Lung (tissue), 12 donors: ENCODE measurements around the gene TMEM254. TPM values are rescaled to one million over a fixed set of nuclear protein-coding genes. Genes with fewer than 3 reads are reported as not detected.
"Not testable (repeated sequence)": the region's sequence is repeated elsewhere in the genome, so short reads cannot be mapped to it uniquely, and the experiment has no call there.

Experiments
- ATAC-seq: fragments of 200-7000 bp; cut with Tn5 transposase; one replicate; pipeline ENCODE4 v1.9.1; 2020; ENCODE audit warnings: moderate number of reproducible peaks; ENCODE audit not compliant: insufficient read depth, low FRiP score
- DNase-seq, 3 donors: peaks; one replicate each; pipeline ENCODE4 v3.0.0-alpha.2; 2013 to 2017
- H3K27ac ChIP-seq, 2 donors: one replicate each; pipeline ENCODE4 v1.5.1; 2013; ENCODE audit warnings: mild to moderate bottlenecking in 2 of 2, moderate library complexity in 2 of 2, control low read depth in 1 of 2, inconsistent platforms in 1 of 2, low read depth in 1 of 2, low read length in 1 of 2
- H3K27me3 ChIP-seq, 3 donors: one replicate each; pipeline ENCODE4 v1.5.1; 2013; ENCODE audit warnings: low read length in 2 of 3; ENCODE audit not compliant: control insufficient read depth in 3 of 3, insufficient read depth in 3 of 3
- H3K36me3 ChIP-seq, 4 donors: one replicate each; pipeline ENCODE4 v1.5.1; 2013; ENCODE audit warnings: low read length in 4 of 4, mild to moderate bottlenecking in 1 of 4, moderate library complexity in 1 of 4; ENCODE audit not compliant: control insufficient read depth in 4 of 4, insufficient read depth in 4 of 4
- H3K4me1 ChIP-seq, 5 donors: one replicate each; pipeline ENCODE4 v1.5.1; 2013; ENCODE audit warnings: low read length in 5 of 5, mild to moderate bottlenecking in 2 of 5, moderate library complexity in 1 of 5; ENCODE audit not compliant: control insufficient read depth in 5 of 5, insufficient read depth in 5 of 5
- H3K4me3 ChIP-seq: one replicate; pipeline ENCODE4 v1.5.1; 2013; ENCODE audit warnings: mild to moderate bottlenecking, control low read depth, moderate library complexity
- H3K9ac ChIP-seq, 2 donors: one replicate each; pipeline ENCODE4 v1.5.1; 2013; ENCODE audit warnings: low read length in 2 of 2, control low read depth in 1 of 2; ENCODE audit not compliant: insufficient read depth in 1 of 2
- H3K9me3 ChIP-seq, 4 donors: one replicate each; pipeline ENCODE4 v1.5.1; 2013; ENCODE audit warnings: low read length in 3 of 4, mild to moderate bottlenecking in 1 of 4, moderate library complexity in 1 of 4; ENCODE audit not compliant: control insufficient read depth in 4 of 4, insufficient read depth in 3 of 4
- CTCF ChIP-seq: IDR thresholded peaks from 2 replicates; pipeline ENCODE4 v1.5.1; 2012; ENCODE audit warnings: mild to moderate bottlenecking; ENCODE audit errors: control extremely low read depth, extremely low read depth
- WGBS, 2 donors: extraction: QIAGEN DNeasy Blood & Tissue Kit; methylation state at CpG; one replicate each; pipeline ENCODE4 v1.1.7; 2013; 5-methylcytosine and 5-hydroxymethylcytosine counted together
- polyA plus RNA-seq, 2 donors: library from polyadenylated mRNA; stranded (reverse); fragments of 200-250 nt; gene quantifications; one replicate each; pipeline ENCODE4 v1.2.1, GENCODE V29; 2013
- total RNA-seq, 2 donors: library from RNA; depleted of rRNA in 1 of 2; stranded (reverse); fragments of >200 nt in 1 of 2; gene quantifications; one replicate each; pipeline ENCODE4 v1.2.1, GENCODE V29; 2014 to 2021
- donor health status: control.
- donor health status: control.
- donor health status: Bipolar disorder and iron deficiency.
- donor health status: healthy.
- donor health status: DM: yes; HTN: yes; CAD: no.

Gene TMEM254
- total and polyA plus RNA-seq, 4 donors, result 14.0 to 25.8 (median 18.6) TPM

- no peak for TF ChIP-seq CTCF
- peak overlapping the region; percentile 63 to 91 for H3K9ac ChIP-seq
Observed at GRCh38 chr10:80133206-80133605, 54.7 kb downstream of the TMEM254 start.

GRCh38 chr10:80133687-80134086, 55.2 kb downstream of the TMEM254 start:
- WGBS, 2 donors, result 76 to 88% methylated on average over 9 of the region's 9 CpGs

More at GRCh38 chr10:80133206-80133605, 54.7 kb downstream of the TMEM254 start:
- Histone ChIP-seq H3K4me3 (no peak overlapping the region), H3K9me3 (no peaks in the 10 kb centered on the region), H3K27me3 (no peaks in the 10 kb centered on the region), H3K4me1 (peaks cover 0 to 43% (median 7%) of the 10 kb centered on the region in 5 donors), H3K27ac (peak overlapping the region; percentile 60 to 67), H3K36me3 (no peaks in the 10 kb centered on the region)
- 38 to 57% methylated on average over 6 of the region's 6 CpGs for WGBS, 2 donors
- no peak for ATAC-seq
- peak in 2 of 3 donors; percentile 46 to 56 for DNase-seq

GRCh38 chr10:80136134-80136571, 57.7 kb downstream of the TMEM254 start:
- peak; percentile 77 to 93 (median 84) for DNase-seq
- Histone ChIP-seq H3K9me3 (no peaks in the 10 kb centered on the region), H3K9ac (no peak overlapping the region), H3K36me3 (no peaks in the 10 kb centered on the region), H3K4me3 (no peak overlapping the region), H3K27ac (peak overlapping the region; percentile 45 to 64), H3K27me3 (no peaks in the 10 kb centered on the region), H3K4me1 (peaks cover 0 to 46% (median 7%) of the 10 kb centered on the region in 5 donors)
- no peak for TF ChIP-seq CTCF
- peak; percentile 32 for ATAC-seq
- 40 to 74% methylated on average over 8 of the region's 8 CpGs for WGBS, 2 donors

More at GRCh38 chr10:80133687-80134086, 55.2 kb downstream of the TMEM254 start:
- not testable (repeated sequence) for H3K4me3 ChIP-seq, H3K9me3 ChIP-seq, H3K27me3 ChIP-seq, H3K36me3 ChIP-seq, DNase-seq, ATAC-seq, H3K9ac ChIP-seq
- peak overlapping the region; percentile 60 to 67 for H3K27ac ChIP-seq
- H3K4me1 ChIP-seq, result peaks cover 0 to 46% (median 7%) of the 10 kb centered on the region in 5 donors

- peaks cover 0 to 4% (median 0%) of the 10 kb centered on the region in 4 donors for H3K36me3 ChIP-seq
- H3K27ac ChIP-seq, result peak overlapping the region; percentile 34 to 79
- WGBS, 2 donors, result 79 to 94% methylated on average over 14 of the region's 14 CpGs
- ATAC-seq (no peak), DNase-seq (peak in 1 of 3 donors; percentile 48)
- H3K9ac ChIP-seq, result peak overlapping the region in 1 of 2 donors; percentile 4
- no peak for TF ChIP-seq CTCF
- no peak overlapping the region for H3K4me3 ChIP-seq
- peaks cover 0 to 43% (median 4%) of the 10 kb centered on the region in 5 donors for H3K4me1 ChIP-seq
- no peaks in the 10 kb centered on the region for H3K27me3 ChIP-seq
- peaks cover 0 to 2% (median 0%) of the 10 kb centered on the region in 4 donors for H3K9me3 ChIP-seq
Observed at GRCh38 chr10:80137031-80137862, 58.8 kb downstream of the TMEM254 start.
